AG10803 (cell line): Measurements from ENCODE around the gene ZBTB24.

Experiments
- DNase-seq: peaks from one replicate; pipeline ENCODE4 v3.0.0; 2010; ENCODE audit warnings: low read depth
- H3K4me3 ChIP-seq: 2 replicates; pipeline ENCODE4 v1.5.1; 2011; ENCODE audit warnings: mild to moderate bottlenecking, low read length, control low read depth
- TF ChIP-seq, protein P1 (sequence below): conservative IDR thresholded peaks from 2 replicates; pipeline ENCODE4 v1.5.1; 2011; ENCODE audit warnings: mild to moderate bottlenecking, low read length, control low read depth, inconsistent platforms

ZBTB24 gene

DNA sequence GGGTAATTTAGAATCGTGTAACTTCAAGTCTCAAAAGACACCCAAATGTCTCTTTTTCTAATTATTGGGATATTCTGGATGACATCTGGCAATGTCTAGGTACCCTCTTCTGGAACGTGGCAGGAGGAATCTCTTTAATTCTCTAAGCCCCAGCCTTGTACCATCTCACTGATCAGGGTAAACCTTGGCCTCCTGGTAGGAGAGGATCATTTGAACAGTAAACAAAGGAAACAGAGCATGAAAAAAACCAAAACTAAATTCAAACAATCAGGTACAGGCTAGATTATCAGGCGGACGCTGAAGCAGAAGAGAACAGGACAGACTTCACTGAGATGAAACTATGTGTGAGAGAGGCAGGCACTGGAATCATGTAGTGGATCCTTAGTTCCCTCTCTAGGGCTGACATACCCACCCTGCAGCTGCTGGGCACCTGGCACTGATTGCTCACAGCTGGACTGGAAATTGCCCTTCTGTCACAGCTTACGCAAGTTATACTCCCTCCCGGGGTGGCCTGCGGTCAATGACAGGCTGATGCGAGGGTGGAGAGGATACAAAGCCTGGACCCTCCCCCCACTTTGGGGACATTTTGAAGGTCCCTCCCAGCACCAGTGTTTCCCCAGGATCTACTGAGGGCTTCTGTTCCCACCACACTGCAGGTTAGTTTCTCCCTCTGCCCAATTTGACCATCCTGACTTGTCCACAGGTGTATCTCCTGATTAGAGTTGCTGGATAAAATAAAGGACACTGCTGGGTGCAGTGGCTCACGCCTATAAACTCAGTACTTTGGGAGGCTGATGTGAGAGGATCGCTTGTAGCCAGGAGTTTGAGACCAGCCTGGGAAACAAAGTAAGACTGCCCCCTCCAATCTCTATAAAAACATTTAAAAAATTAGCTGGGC, 20.6 kb upstream of the ZBTB24 start:
- TF ChIP-seq, protein P1, sequence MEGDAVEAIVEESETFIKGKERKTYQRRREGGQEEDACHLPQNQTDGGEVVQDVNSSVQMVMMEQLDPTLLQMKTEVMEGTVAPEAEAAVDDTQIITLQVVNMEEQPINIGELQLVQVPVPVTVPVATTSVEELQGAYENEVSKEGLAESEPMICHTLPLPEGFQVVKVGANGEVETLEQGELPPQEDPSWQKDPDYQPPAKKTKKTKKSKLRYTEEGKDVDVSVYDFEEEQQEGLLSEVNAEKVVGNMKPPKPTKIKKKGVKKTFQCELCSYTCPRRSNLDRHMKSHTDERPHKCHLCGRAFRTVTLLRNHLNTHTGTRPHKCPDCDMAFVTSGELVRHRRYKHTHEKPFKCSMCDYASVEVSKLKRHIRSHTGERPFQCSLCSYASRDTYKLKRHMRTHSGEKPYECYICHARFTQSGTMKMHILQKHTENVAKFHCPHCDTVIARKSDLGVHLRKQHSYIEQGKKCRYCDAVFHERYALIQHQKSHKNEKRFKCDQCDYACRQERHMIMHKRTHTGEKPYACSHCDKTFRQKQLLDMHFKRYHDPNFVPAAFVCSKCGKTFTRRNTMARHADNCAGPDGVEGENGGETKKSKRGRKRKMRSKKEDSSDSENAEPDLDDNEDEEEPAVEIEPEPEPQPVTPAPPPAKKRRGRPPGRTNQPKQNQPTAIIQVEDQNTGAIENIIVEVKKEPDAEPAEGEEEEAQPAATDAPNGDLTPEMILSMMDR = no peak
- H3K4me3 ChIP-seq = no peak overlapping the region
- DNase-seq = peak; percentile 46

DNA sequence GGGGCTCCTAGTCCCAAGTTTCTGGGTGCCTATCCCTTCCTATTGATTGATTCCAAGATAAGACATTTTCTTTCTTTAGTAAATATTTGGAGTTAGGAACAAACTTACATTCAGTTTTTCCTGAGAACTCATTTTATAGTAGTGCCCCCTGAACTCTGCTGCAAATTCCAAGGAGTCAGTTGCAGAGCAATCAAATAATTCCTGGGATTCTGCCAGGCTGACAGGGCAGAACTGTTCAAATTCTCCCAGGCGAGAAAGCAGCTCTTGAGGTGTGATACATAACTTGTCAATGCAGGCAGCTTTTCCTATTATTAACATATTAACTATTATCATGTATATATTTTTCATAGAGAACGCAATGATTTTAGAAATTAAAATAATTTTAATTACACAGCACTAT, 15.9 kb upstream of the ZBTB24 start:
- TF ChIP-seq, protein P1 = no peak
- no peak for DNase-seq
- no peak overlapping the region for H3K4me3 ChIP-seq

DNA sequence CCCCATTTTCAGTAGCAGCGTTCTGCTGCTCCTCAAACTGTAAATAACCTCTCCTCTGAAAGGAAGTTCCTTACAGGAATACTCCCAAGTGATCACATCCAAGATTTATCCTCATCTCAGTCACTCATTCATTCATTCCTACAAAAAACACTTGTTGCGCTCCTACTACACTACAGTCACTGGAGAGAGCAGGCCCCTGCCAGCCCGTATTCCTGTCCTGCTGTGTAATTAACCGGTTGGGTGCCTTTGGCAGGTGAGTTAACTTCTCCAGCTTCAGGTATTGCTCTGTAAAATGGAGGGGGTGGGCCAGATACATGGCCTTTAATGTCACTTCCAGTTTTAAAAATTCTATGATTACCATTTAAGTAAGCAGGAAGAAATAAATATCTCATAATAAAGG, 15.0 kb upstream of the ZBTB24 start:
- TF ChIP-seq, protein P1 = no peak
- no peak for DNase-seq

DNA sequence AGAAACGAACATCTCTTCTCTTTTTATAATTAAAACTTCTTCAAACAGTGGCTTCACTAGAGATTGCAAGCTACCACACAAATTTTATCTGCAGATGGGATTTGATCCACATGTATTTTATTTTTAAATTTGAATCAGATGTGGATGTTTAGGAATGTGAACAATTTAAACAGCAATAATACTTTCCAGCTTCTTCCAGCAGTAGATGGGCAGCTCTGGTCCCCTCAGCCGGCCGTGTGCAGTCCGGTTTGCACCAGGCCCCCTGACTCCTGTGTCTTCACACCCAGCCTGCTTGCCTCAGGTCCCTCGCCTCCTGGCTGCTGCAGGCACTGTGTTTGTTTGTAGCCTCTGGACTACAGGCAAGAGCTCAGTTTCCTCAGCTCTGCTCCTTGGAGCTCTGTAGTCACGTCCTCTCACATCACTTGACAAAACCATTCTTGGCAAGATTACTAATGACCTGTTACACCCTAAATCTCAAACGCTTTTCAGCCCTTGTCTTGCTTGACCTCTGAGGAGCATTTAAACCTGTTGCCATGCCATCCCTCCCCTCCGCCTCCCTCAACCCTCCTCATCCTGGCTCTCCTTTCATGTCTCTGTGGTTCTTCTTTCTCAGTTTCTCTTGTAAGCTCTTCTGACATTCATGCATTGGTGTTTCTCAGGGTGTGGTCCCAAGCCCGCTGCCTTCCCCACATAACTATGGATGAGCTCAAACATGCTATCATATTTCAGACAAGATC, 13.2 kb upstream of the ZBTB24 start:
- no peak overlapping the region for H3K4me3 ChIP-seq
- TF ChIP-seq, protein P1 = no peak
- DNase-seq = peak; percentile 40

More for the DNA sequence above, 15.0 kb upstream of the ZBTB24 start:
- no peak overlapping the region for H3K4me3 ChIP-seq

DNA sequence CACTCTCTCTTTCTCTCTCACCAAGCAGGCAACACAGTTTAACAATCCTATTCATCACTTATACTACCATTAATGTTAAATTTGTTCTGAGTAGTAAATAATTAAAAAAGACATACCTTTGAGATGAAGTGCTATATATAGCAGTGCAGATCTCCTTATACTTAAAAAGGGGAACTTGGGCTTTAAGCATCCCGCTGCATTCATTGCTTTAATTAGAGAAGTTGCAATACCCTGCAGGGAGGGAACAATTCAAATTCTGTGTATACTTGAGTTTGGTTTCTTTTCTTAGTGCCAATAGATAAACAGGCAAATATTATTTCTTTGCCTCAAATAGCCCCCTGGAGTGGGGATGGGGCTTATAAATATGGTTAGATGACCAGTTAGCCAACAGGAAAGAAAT, 10.8 kb upstream of the ZBTB24 start:
- no peak overlapping the region for H3K4me3 ChIP-seq
- DNase-seq = no peak
- TF ChIP-seq, protein P1 = no peak

DNA sequence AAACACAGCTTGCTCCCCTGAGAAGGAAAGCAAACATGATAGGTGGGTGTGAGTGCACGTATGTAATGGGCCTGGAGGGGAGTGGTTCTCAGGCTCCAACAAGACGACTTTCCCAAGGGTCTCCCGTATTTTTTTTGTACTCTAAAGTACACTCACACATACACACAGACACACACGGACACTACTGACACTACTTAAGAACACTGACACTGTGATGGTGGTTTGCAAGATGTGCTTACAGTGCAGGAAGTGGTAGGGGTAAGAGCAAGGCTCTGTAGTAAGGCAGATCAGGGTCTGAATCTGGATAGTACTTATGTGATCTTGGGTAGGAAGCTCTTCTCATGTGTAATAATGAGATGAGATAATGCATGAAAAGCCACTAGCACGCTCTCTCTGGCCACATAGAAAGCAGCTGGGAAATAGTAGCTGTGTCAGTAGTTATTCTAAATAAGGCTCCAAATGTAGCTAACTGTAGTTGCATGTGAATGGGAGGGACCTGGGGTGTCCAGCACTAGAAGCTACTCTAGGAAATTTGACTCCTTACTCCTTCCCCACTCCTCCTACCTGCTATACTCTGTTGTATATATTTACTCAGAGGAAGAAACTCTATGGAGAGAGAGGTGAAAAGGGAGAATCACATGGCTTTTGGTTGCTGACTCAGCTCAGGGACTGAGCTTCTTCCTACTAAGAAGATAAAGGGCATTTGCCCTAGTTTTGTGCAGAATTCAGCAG, 8.4 kb upstream of the ZBTB24 start:
- no peak for DNase-seq
- TF ChIP-seq, protein P1 = no peak
- no peak overlapping the region for H3K4me3 ChIP-seq
